Loucy (cell line): ENCODE results near the gene GABBR2.

Experiments used
- EZH2phosphoT487 ChIP-seq: fragments of 200-600 bp; IDR thresholded peaks from 2 replicates; pipeline ENCODE4 v1.6.1; 2018; ENCODE audit warnings: antibody characterized with exemption, mild to moderate bottlenecking, moderate library complexity, borderline replicate concordance
- TF ChIP-seq, protein P1 (sequence below): fragments of 200-600 bp; sonication (generic); conservative IDR thresholded peaks from 2 replicates; pipeline ENCODE4 v1.5.1; 2014; ENCODE audit warnings: mild to moderate bottlenecking, antibody characterized with exemption, low read length

DNA sequence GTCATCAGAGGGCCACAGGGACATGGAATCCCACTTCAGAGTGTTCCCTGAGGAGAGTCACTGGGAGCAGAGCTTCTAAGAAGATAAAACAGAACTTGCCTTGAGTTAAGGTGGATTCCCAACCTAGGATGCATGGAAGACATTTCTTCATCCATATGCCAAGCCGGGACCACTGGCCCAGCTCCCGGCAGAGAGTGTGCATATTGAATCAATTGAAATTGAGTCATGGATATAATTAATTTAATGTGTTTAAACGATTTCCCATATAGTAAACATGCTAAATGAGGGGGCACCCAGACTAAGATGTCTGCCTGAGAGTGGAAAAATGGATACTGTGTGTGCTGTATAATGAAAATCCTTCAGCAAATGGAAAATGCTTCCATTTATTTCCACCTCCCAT, 258.9 kb downstream of the GABBR2 start:
- TF ChIP-seq, protein P1, sequence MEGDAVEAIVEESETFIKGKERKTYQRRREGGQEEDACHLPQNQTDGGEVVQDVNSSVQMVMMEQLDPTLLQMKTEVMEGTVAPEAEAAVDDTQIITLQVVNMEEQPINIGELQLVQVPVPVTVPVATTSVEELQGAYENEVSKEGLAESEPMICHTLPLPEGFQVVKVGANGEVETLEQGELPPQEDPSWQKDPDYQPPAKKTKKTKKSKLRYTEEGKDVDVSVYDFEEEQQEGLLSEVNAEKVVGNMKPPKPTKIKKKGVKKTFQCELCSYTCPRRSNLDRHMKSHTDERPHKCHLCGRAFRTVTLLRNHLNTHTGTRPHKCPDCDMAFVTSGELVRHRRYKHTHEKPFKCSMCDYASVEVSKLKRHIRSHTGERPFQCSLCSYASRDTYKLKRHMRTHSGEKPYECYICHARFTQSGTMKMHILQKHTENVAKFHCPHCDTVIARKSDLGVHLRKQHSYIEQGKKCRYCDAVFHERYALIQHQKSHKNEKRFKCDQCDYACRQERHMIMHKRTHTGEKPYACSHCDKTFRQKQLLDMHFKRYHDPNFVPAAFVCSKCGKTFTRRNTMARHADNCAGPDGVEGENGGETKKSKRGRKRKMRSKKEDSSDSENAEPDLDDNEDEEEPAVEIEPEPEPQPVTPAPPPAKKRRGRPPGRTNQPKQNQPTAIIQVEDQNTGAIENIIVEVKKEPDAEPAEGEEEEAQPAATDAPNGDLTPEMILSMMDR, result no peak
- TF ChIP-seq EZH2phosphoT487, result no peak
